UCSD-AML1 (cell line): ENCODE results near the gene TBC1D24.
"Not testable (repeated sequence)": the region's sequence is repeated elsewhere in the genome, so short reads cannot be mapped to it uniquely, and the experiment has no call there.

Experiments used
- DNase-seq: peaks from one replicate; lab custom pipeline; 2025; ENCODE audit not compliant: unreplicated experiment; lab: John Stamatoyannopoulos, UW

Gene TBC1D24

DNA sequence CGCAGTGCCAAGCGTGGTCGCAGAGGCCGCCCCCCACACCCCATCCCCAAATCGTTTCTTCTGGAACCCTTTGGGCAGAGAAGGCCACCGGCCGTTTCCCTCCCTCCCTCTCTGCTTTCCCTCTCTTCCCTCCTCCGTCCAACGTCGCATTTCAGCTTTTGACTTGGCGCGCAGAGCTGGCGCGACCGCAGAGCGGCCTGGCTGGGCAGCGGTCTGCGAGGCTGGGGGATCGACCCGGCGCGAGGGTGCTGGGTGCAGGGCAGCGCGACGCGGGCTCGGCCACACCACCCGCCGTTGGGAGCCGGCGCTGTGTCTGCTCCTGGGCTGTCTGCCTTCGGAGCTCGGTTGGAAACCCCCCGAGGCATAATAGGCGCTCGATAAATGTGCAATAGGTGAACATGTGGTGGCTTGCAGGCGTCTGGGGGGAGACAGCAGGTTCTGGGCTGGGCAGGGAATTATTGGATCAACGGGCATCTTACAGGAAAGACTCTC lies 6.6 kb upstream of the TBC1D24 start:
- DNase-seq: no peak

DNA sequence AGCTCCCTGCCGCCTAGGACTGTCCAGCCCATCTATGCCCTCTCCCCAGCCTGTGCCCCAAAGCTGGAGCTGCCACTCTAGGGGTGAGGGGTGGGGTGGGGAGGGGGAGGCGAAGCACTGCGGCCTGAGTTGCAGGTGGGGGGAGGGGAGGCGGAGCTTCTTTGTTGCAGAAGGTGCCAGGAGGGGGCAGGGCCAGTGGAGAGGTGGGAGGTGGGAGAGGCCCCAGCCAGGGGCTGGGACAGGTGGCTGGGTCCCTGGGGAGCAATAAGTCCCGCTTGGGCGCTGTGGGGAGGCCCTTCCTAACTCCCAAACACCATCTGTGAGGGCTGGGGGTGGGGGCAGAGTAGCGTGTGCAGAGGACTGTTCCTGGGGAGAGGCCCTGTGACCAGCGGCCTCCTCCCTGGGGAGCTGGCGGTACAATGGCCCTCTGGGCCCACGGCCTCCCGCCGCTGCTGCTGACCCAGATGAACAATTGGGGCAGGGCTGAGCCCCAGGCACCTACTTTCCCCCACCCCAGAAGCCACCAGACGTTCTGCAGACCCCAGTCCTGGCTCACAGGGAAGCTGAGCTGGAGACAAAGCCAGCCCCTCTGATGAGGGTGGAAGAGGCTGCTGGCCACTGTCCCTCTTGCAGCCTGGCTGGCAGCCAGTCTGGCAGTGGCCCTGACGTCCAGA lies 6.1 kb upstream of the TBC1D24 start:
- no peak for DNase-seq

DNA sequence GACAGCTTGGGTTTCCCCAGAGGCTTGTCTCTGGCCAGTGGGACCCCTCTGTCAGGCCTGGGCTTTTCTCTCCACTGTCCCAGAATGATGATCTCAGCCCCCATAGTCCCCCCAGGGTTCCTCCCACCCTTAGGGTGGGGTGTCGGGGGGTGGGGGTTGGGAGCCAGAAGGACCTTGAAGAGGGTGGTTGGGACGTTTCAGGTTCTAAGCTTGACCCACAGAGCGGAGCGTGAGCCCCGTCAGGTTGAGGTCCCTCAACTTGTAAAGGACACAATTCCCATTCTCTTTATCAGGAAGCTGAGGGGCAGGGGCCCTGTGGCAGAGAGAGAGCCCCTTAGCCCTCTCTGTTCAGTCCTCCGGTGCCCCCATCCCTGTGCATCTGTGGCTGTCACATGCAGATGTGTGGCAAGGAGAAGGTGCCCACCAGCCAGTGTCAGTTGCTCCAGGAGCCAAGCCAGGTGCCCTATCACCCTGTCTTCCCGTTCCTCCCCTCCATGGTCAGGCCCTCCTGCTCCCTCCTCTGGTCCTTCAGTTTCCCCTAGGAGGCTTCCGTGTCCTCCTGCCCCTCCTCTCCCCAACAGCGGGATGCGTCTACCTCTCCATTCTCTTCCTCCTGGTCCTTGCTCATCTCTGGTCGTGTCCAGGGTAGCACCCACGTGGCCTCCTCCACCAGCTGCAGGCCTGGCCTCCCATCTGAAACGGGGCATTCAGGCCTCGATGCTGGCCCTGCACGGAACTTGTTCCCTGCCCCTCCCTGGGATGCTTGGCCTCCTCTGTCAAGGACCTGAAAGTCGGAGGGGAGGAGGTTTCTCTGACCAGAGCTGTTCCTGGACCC lies 5.3 kb upstream of the TBC1D24 start:
- no peak for DNase-seq

DNA sequence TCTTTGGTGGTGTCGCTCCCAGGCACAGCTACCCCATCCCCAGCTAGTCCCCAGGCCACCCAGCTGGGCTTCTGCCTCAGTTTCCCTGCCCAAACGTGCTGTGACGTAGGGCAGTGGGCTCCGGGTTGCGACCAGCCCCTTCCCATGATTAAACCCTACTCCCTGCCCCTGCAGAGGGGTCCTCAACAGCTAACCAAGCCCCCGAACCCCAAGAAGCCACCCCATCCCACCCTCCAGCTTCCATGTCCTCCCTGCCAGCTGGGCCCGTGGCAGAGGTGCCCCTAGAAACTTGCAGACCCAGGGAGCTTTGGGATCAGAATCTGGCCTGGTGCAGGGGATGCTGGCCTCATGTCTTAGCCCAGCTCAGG lies 4.7 kb upstream of the TBC1D24 start:
- DNase-seq: no peak

DNA sequence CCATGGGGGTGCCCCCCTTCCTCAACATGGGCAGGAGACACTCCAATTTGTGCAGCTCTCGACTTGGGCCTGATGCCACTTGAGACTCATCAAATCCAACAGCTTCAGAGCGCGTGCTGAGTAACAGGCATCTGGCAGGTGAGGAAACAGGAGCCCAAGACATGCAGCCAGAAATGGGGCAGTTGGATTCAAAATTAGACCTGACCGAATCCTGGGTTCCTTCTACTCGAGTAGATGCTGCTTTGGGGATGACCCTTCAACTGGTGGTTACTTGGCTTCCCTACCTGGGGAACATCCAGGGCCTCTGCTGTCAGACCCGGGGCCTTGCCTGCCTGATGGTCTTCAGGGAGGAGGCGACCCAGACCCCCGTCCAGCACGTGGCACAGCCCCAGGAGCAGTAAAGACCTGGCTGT lies 4.3 kb upstream of the TBC1D24 start:
- no peak for DNase-seq

DNA sequence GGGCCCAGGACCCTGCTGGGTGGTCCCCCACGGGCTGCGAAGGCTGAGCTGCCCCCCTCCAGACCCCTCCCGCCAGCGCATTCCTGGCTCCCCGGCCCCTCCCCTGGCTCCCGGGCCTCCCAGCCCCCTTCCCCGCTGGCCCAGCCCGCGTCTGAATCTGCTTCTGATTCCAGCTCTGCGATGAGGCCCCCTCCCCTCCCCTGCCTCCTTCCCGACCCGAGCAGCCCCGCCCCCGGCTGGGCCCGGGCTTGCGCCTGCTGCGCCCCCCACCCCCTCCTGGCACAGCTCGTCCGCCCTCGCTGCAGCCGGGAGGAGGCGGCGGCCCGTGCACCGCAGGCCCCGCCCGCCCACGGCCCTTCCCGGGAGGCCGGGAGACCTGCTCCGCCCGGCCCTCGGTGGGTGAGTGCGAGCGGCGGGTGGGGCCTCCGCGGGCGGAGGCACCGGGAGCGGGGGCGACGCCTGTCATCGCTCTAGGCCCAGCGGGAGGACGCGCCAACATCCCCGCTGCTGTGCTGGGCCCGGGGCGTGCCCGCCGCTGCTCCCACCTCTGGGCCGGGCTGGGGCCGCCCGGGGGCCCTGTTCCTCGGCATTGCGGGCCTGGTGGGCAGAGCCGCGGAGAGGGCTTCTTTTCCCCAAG lies 3.8 kb upstream of the TBC1D24 start, which contains the start of gene NTN3:
TSS of gene NTN3 (plus strand) at position 282 of the 637 bp plus-strand sequence. CDS start 405 bp downstream, outside the sequence.
- DNase-seq: no peak

DNA sequence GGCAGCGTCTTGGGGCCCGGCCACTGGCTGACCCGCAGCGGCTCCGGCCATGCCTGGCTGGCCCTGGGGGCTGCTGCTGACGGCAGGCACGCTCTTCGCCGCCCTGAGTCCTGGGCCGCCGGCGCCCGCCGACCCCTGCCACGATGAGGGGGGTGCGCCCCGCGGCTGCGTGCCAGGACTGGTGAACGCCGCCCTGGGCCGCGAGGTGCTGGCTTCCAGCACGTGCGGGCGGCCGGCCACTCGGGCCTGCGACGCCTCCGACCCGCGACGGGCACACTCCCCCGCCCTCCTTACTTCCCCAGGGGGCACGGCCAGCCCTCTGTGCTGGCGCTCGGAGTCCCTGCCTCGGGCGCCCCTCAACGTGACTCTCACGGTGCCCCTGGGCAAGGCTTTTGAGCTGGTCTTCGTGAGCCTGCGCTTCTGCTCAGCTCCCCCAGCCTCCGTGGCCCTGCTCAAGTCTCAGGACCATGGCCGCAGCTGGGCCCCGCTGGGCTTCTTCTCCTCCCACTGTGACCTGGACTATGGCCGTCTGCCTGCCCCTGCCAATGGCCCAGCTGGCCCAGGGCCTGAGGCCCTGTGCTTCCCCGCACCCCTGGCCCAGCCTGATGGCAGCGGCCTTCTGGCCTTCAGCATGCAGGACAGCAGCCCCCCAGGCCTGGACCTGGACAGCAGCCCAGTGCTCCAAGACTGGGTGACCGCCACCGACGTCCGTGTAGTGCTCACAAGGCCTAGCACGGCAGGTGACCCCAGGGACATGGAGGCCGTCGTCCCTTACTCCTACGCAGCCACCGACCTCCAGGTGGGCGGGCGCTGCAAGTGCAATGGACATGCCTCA lies 3.1 kb upstream of the TBC1D24 start:
- DNase-seq: no peak

DNA sequence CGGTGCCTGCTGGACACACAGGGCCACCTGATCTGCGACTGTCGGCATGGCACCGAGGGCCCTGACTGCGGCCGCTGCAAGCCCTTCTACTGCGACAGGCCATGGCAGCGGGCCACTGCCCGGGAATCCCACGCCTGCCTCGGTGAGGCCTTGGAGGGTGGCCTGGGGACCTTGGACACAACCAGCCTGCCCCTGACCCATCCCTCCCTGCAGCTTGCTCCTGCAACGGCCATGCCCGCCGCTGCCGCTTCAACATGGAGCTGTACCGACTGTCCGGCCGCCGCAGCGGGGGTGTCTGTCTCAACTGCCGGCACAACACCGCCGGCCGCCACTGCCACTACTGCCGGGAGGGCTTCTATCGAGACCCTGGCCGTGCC lies 2.5 kb upstream of the TBC1D24 start:
- DNase-seq: no peak

DNA sequence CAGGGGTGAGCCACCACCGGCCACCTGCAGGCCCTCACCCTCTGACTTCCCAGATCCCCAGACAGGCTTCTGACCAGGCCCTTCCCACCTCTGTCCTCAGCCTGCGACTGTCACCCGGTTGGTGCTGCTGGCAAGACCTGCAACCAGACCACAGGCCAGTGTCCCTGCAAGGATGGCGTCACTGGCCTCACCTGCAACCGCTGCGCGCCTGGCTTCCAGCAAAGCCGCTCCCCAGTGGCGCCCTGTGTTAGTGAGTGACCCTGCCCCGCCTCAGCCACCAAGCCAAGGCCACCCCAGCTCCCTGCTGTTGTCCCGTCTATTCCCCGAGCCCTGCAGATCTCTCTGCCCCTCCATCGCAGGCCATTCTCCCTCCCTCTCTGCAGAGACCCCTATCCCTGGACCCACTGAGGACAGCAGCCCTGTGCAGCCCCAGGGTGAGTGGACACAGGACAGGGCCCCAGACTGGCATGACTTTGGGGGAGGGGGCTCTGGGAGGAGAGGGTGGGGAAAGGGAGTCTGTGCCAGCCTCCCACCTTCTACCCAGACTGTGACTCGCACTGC lies 2.0 kb upstream of the TBC1D24 start:
- no peak for DNase-seq

DNA sequence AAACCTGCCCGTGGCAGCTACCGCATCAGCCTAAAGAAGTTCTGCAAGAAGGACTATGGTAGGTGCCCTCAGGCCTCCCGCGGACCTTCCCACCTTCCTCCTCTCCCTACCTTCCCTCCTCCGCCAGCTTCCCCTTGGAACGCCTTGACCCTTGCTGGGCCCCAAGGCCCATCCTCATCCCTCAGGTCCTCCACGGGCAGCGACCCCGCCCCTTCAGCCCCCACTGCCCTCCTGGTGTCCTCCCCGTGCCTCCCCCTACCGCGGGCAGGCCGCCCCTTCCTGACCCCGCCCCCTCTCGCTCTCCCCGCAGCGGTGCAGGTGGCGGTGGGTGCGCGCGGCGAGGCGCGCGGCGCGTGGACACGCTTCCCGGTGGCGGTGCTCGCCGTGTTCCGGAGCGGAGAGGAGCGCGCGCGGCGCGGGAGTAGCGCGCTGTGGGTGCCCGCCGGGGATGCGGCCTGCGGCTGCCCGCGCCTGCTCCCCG lies 1.4 kb upstream of the TBC1D24 start:
- DNase-seq: peak; percentile 59

DNA sequence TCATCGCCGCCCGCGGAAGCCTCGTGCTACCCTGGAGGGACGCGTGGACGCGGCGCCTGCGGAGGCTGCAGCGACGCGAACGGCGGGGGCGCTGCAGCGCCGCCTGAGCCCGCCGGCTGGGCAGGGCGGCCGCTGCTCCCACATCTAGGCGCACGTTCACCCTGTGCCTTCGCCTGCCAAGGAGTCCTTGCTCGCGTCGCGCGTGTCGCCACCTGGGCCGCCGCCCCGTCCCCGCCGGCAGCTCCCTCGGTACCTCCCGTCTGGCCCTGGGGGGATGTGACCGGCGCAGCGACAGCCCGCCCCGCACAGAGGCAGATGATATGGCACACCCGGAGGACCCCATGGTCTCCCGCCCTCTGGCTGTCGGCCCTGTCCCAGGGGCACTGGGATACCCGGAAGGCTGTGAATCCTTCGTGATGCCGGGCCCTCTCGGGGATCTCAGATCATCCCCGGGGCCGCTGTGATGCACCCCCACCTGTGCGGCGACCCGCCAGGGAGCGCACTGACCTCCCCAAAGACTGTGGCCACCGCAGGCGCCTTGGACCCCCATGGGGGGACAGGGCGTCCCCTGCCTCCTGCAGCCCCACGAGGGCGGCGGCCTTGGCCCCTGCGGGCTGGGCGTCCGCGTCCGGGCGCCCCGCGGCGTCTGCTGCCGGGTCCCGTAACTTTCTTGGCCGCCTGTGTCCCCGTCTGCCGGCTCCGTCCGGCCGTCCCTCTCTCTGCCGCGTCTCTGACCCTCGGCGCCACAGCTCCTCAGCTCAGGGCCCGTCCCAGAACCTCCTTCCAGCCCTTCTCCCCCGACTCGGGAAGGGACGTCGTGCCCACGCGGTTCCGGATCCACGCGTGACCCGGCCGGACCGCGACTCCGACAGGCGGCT lies 689 bp upstream of the TBC1D24 start:
- DNase-seq: peak; percentile 72

DNA sequence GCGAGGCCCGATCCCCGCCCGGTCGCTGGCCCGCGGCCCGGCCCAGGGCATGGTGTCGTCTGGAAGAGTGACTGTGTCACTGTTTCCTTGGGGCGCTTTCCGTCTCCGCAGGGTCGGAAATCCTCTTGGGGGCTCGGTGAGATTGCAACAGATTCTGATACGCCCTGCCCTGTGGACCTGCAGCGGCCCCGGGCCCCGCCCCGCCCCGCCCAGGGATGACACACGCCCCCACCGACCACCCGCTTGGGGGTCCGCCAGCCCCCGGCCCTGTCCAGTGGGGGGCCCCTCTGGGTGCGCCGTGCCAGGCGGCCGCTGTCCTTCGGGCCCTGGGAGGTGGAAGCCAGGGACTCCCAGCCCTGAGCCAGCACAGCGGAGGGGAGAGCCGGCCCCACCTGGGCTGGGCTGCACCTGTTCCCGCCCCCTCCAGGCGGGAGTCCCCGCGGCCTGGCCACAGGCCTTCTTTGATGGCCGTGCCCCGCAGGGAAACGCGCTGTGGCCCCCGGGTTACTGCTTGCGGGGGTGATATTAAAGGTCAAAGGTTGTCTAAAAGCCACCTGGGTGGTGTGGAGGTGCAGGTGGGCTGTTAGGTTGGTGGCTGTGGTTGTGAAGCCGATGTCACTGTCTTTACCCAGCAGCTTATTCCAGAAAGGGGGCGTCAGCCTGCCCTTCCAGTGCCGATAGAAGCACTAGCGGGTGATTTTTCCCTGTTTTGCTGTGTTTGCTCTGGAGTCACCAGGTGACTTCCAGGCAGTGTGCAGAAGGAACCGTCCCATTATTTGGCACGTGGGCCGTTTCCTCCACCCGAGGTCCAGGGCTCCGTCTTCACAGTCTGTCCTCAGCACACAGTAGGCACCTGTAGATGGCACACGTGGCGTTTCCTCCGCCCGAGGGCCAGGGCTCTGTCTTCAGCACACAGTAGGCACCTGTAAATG lies 752 bp downstream of the TBC1D24 start:
- DNase-seq: peak; percentile 47

DNA sequence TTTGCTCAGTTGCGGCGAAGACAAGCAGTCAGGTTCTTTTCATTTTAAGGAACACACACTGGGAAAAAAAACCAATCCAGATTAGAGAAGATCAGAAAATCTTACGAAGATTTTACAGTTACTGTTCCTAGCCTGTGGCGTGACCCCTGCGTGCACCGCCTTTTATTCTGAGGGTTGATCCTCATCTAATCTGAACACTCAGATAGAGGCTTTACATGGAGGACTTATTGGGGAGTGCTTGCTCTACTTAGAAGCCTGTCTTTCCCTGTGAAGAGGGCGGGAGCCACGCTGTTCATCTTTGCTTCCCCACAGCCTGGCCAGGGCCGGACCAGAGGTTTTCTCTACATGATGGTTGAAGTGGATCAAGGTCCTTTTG lies 1.4 kb downstream of the TBC1D24 start:
- DNase-seq: no peak

DNA sequence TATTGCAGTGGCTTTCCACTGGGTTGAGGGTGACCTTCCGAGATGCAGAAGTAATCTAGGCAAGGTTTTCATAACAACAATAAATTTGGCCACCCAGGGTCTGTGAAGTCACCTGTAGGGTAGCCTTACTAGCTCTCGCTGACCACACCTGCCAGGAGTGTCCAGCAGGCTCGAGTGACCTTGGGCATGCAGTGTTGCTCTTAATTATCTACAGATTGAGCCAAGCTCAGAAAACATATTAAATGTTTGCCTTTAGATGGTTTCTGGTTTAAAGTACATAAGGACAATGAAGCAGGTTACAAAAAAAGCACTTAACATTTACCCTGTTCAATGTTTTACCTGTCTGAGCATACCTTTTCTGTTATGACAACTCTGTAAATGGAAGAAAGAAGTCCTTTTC lies 1.8 kb downstream of the TBC1D24 start:
- DNase-seq: no peak

DNA sequence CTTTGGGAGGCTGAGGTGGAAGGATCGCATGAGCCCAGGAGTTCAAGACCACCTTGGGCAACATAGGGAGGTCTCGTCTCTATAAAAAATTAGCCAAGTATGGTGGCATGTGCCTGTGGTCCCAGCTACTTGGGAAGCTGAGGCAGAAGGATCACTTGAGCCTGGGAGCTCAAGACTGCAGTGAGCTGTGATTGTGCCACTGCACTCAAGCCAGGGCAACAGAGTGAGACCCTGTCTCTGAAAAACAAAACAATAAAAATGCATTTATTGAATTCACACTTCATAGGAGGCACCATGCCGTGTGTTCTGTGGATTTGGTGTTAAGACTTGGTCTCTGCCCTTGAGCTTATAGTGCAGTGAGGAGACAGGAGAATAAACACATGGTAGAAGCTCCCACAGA lies 2.4 kb downstream of the TBC1D24 start:
- no peak for DNase-seq

DNA sequence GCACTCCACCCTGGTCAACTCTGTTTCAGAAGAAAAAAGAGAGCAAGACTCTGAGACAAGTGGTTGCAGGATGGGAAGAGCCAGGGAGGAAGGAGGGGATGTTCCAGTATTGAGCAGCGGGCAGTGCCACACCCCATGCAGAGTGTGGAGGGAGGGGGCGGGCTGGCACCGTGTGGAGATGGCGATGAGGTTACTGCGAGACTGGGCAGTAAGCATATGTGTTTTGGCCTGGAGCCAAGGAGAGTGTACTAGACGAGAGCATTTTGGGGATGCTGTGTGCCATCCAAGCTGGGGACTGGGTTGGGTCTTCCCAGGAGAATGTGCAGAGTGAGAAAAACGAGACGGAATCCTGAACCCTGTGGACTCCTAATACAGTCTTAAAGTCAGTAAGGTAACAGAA lies 3.4 kb downstream of the TBC1D24 start:
- no peak for DNase-seq

DNA sequence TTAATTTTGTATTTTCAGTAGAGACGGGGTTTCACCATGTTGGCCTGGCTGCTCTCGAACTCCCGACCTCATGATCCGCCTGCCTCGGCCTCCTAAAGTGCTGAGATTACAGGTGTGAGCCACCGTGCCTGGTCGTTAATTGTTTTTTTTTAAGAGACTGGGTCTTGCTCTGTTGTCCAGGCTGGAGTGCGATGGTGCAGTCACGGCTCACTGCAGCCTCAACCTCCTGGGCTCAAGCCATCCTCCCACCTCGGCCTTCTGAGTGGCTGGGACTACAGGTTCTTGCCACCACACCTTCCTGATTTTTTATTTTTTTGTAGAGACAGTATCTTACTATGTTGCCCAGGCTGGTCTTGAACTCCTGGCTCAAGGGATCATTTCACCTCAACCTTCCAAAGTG lies 5.1 kb downstream of the TBC1D24 start:
- DNase-seq: not testable (repeated sequence)

DNA sequence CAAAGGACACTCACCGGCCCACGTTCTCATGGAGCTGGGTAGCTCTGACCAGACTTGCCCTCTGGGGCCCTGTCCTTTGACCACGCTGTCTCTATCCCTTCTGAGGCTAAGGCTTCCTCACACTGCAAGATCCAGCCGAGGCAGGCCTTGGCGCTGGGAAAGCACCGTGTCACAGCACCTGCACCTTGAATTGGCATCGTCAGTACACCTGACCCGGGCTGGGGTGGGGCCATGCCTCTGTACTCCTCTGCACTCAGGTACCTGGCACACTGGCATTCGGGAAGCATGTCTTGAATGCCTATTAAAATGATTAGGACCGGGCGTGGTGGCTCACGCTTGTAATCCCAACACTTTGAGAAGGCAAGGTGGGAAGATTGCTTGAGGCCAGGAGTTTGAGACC lies 6.0 kb downstream of the TBC1D24 start:
- DNase-seq: no peak

DNA sequence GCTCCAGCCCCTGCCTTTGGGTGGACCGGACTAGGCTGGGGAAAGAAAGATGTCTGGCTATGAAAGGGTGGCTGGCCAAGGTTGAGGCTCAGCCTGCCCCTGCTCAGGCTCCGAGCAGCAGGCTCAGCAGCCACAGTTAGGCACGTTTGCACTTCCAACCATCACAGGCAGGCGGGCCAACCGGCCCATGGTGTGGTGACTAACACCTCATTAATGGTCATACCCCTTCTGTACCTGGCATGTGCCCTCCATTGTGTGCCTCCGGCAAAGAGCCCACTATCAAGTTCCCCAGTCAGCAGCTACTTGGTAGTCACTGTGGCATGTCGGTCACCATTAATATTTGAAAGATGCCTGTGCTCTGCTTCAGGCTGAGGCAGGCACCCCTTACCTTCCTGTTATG lies 6.7 kb downstream of the TBC1D24 start:
- no peak for DNase-seq
